K562 (cell line): ENCODE results near the gene DPP10.

ENCODE experiments used
- CREB1 ChIP-seq, 2 experiments: sonication (generic) in 1 of 2; formaldehyde crosslinking in 1 of 2; IDR thresholded peaks; 2 replicates each; pipeline versions ENCODE4 v1.6.1 to v1.8.0; 2012 to 2022; ENCODE audit warnings: inconsistent platforms in 1 of 2, mild to moderate bottlenecking in 1 of 2, missing genetic modification reagents in 1 of 2, moderate library complexity in 1 of 2
- PRDM10 ChIP-seq: fragments of 450-650 bp; IDR thresholded peaks from 2 replicates; pipeline ENCODE4 v1.6.1; 2018; ENCODE audit not compliant: partially characterized antibody
- TF ChIP-seq, protein P1 (sequence below), 3 experiments: IDR thresholded peaks in 2 of 3; conservative IDR thresholded peaks in 1 of 3; 2 replicates each; pipeline ENCODE4 v1.5.1; 2011 to 2012; ENCODE audit warnings: low read length in 3 of 3, mild to moderate bottlenecking in 3 of 3, control low read depth in 2 of 3, improper control_type of control experiment in 1 of 3, inconsistent platforms in 1 of 3, low read depth in 1 of 3, mixed read lengths in 1 of 3, moderate library complexity in 1 of 3; ENCODE audit not compliant: insufficient read depth in 2 of 3

GRCh38 chr2:115796078-115796477 lies 1353.6 kb downstream of the DPP10 start:
- no peak for TF ChIP-seq CREB1 (IDR thresholded peaks at IDR 0.05)
- no peak for TF ChIP-seq CREB1 (CRISPR knock-in tag; IDR thresholded peaks at IDR 0.05)
- no peak for TF ChIP-seq PRDM10
- TF ChIP-seq, protein P1, sequence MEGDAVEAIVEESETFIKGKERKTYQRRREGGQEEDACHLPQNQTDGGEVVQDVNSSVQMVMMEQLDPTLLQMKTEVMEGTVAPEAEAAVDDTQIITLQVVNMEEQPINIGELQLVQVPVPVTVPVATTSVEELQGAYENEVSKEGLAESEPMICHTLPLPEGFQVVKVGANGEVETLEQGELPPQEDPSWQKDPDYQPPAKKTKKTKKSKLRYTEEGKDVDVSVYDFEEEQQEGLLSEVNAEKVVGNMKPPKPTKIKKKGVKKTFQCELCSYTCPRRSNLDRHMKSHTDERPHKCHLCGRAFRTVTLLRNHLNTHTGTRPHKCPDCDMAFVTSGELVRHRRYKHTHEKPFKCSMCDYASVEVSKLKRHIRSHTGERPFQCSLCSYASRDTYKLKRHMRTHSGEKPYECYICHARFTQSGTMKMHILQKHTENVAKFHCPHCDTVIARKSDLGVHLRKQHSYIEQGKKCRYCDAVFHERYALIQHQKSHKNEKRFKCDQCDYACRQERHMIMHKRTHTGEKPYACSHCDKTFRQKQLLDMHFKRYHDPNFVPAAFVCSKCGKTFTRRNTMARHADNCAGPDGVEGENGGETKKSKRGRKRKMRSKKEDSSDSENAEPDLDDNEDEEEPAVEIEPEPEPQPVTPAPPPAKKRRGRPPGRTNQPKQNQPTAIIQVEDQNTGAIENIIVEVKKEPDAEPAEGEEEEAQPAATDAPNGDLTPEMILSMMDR (IDR thresholded peaks at IDR 0.05 in 2 of 3, conservative IDR thresholded peaks at IDR 0.05 in 1 of 3; ENCODE audit: insufficient read depth in 2 of 3, low read depth in 1 of 3, low read length in 3 of 3) = no peak
